DMS153 treated with DMSO at 0.1 percent for 48 hours (cell line): Measurements from ENCODE around the gene PURB.
"Not testable (repeated sequence)": the region's sequence is repeated elsewhere in the genome, so short reads cannot be mapped to it uniquely, and the experiment has no call there.

Source experiments
- DNase-seq: peaks from one replicate; lab custom pipeline; 2025; ENCODE audit not compliant: unreplicated experiment; lab: John Stamatoyannopoulos, UW

PURB gene

GRCh38 chr7:44893710-44894234, 8.4 kb upstream of the PURB start:
- no peak for DNase-seq

DNA sequence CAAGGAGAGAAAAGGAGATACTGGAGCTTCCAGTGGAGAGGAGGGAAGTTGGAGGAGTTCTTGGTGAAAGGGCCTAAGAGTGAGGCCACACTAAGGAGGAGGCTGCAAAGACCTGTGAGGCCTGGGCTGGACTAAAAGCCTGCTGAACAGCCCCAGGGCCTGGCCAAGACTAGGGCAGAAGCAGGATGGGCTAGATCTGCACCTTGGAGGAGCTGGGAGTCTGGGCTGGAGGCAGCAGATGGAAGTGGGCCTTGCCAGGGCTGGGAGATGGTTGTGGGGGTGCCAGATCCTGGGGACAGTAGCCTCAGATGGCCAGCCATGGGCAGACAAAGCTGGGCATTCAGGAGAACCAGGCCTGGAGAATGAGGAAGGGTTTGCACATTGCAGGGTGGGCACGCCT, 6.5 kb upstream of the PURB start:
- no peak for DNase-seq

- no peak for DNase-seq
These were observed 6.0 kb upstream of the PURB start for GRCh38 chr7:44891372-44891771.

DNA sequence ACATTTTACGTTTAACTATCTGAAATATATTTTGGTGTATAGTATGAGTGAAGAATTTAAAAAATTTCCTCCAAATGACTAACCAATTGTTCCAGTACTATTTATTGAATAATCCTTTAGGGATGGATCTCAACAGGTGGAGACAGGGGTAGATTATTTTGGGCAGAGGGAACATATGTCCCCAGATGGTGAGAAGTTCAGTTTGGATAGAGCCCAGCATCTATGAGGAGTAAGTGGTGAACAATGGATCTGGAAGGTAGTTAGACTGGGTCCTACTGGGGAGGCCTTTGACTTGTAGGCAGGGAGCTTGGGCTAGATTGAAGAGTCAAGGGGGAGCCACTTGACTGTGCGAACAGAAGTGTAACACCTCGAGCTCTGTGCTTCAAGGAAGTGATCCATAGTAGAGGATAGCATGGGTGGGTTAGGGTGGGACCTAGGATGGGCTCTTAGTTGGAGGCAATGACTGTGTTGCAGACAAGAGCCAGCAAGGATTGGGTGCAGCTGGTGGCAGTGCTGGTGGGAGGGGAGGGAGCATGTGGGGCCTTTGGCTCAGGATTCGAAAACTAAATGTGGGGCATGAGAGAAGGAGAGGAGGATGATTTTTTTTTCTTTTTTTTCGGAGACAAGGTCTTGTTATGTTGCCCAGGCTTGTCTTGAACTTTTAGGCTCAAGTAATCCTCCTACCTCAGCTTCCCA, 3.9 kb upstream of the PURB start:
- no peak for DNase-seq

DNA sequence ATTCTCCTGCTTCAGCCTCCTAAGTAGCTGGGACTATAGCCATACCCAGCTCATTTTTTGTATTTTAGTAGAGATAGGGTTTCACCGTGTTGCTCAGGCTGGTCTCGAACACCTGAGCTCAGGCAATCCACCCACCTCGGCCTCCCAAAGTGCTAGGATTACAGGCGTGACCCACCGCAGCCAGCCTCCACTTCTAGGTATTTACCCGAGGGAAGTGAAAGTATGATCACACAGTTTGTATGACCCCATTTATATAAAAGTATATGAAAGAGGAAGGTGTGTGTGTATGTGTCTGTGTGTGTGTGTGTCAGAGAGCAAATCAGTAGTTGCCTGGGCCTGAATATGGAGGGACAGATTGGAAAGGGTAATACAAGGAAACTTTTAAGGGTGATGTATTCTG, 2.0 kb upstream of the PURB start:
- DNase-seq: no peak

GRCh38 chr7:44884621-44885393, 523 bp downstream of the PURB start:
- DNase-seq: no peak

DNA sequence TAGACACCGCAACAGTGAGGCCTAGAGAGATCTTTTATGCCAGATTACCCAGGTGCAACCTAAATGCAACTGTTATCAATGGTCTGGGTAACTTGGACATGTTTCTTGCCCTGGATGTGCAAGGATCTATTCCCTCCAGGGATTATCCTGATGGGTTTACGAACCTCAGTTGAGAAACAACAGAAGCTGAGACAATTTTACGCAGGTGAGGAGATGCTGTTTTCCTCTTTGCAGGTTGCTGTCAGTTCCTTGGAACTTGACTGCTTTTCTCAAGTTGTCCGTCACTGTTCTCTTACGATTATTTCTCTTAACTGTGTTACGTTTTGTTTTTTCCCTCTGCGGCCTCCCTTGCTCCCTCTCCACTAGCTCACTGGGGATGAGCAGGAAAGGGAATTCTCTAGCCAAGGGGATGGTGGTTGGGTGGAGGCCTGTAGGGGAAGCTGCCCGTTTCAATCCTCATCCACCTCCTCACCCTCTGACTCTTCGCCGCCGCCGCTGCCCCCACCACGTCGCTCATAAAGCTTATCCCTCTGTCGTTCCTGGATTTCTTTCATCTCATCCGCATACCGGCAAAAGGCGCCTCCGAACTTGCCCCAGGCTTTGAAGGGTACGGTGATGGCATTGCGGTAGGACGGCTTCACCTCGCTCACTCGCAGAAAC, 1.2 kb downstream of the PURB start:
- no peak for DNase-seq

- no peak for DNase-seq
These were observed 2.4 kb downstream of the PURB start for GRCh38 chr7:44882899-44883298.

- DNase-seq: no peak
These were observed 3.7 kb downstream of the PURB start for GRCh38 chr7:44881610-44882009.

DNA sequence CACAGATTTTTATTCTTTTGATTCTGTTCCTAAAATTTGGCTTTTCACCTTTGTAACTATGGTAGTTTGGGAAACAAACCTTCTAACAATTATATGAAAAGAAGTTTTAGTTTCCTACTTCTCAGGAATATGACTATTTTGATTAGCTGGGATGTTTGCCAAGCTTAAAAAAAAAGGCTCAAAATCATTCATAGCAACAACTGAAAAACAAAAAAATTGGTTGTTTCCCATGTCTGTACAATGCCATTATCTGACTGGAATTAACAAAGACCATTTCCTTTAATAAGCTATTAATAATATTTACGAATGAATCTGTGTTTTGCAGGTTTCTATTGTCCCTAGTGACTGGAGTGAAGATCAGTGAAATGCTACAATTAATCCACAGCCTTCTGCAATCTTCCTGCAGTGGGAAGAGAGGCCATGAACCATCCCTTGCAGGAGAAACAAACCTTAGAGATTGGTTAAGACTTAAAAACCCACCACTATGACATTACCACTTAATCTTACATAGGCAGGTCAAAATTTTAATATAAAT, 4.2 kb downstream of the PURB start:
- DNase-seq: no peak

DNA sequence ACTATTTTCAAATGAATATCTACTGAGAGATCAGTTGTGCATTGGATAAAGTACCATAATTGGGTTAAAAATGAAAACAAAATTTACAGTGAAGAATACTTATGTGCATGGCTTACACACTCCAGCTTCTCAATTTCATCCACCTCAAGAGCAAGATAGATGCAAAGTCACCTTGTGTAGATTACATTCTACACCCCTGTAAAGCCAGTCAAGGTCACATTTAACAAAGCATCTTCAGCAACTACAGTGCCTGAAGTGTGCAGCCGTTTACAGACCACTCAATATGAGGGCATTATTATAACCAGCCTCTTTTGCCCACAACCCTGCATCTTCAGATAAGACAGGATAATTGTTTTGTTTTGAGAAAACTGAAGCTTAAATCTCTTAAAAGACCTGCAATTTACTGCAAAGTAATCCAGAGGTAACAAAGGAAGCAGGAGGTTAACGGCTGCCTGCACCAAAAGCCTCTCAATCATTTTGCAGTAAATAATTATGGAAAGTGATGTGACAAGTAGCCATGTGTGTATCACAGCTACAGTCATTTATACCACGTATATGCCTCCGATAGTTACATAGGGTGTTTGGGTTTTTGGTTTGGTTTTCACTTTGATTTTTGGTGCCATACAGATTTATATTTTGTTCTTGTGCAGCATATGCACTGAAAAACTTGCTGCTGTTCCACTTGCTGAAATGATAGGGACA, 4.9 kb downstream of the PURB start:
- DNase-seq: no peak

GRCh38 chr7:44876393-44876792, 8.9 kb downstream of the PURB start:
- DNase-seq: no peak

- no peak for DNase-seq
These were observed 10.1 kb downstream of the PURB start for GRCh38 chr7:44875241-44875640.

GRCh38 chr7:44872787-44873186, 12.5 kb downstream of the PURB start:
- DNase-seq: no peak

- DNase-seq: not testable (repeated sequence)
These were observed 13.4 kb downstream of the PURB start for GRCh38 chr7:44871918-44872317.

GRCh38 chr7:44870780-44871179, 14.6 kb downstream of the PURB start:
- not testable (repeated sequence) for DNase-seq

DNA sequence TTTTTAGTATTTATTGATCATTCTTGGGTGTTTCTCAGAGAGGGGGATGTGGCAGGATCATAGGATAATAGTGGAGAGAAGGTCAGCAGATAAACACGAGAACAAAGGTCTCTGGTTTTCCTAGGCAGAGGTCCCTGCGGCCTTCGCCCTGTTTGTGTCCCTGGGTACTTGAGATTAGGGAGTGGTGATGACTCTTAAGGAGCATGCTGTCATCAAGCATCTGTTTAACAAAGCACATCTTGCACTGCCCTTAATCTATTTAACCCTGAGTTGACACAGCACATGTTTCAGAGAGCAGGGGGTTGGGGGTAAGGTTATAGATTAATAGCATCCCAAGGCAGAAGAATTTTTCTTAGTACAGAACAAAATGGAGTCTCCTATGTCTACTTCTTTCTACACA, 15.0 kb downstream of the PURB start:
- DNase-seq: not testable (repeated sequence)

DNA sequence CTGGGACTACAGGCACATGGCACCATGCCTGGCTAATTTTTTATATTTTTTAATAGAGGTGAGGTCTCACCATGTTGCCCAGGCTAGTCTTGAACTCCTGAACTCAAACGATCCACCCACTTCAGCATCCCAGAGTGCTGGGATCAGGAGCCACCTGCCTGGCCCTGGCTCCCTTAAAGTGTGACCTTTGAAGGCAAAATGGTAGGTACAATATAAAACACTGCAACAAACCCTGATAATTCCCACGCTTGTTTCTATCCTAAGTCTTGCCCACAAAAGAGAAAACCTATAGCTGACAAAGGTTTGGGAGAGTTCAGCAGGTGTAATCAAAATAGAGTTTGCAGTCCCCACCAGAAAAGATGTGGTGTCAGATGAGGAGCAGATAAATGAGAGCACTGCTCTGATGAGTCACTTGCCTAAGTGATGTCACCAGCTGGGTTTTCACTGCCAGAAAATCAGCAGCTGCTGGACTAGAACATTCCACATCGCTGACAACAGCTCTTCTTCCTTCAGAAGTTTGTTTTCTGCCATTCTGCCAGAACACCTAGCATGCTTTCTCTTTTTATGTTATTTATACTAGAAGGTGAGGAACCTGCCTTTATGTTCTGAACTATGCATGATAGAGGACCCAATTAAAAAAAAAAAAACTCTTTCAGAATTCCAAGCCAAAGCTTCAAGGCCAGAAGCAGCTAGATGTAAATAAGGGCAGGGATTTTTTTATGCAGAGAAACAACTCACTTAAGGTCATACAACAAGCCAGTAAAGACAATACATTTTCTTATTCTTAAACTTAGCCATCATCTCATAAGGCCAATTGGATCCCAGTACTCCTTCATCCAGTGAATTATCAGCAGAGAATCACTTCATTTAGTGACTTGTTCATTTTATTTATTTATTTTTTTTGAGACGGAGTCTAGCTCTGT, 18.0 kb downstream of the PURB start:
- no peak for DNase-seq

DNA sequence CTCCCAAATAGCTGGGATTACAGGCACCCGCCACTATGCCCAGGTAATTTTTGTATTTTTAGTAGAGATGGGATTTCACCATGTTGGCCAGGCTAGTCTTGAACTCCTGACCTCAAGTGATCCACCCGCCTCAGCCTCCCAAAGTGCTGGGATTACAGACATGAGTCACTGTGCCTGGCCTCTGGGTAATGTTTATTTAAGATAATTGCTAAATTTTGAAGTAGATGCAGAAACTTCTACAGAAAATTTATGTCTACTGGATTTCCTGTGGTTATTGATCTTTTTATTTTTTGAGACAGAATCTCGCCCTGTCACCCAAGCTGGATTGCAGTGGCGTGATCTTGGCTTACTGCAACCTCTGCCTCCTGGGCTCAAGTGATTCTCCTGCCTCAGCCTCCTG, 23.4 kb downstream of the PURB start:
- not testable (repeated sequence) for DNase-seq

DNA sequence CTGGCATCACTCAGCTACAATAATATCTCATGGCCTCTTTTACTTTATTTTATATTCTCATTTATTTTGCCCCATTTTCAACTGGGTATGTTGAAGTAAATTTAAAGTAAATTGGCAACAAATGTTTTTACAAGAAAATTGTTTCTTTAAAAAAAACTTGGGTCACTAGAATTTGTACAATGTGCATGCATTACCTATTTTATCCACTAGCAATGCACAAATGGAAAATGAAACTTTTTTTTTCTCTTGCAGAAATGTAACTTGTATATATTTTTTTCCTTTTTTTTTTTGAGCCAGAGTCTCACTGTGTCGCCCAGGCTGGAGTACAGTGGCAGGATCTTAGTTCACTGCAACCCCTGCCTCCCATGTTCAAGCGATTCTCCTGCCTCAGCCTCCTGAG, 27.2 kb downstream of the PURB start:
- DNase-seq: no peak
